ENCODE results near the gene RUNX3.

RUNX3 gene

GRCh38 chr1:24963943-24964693 lies 34.0 kb upstream of the RUNX3 start:
- DNase-seq: peak in 2 of 10 donors; percentile 70 to 75

GRCh38 chr1:24963099-24963872 lies 33.2 kb upstream of the RUNX3 start:
- DNase-seq: peak in 2 of 10 donors; percentile 67 to 75
- intact Hi-C loops (cut with DNase I): no loop called here

More at GRCh38 chr1:24963943-24964693, 34.0 kb upstream of the RUNX3 start:
- intact Hi-C loops (cut with DNase I): no loop called here

GRCh38 chr1:24961961-24962861 lies 32.1 kb upstream of the RUNX3 start:
- peak in 3 of 10 donors; percentile 57 to 70 (median 66) for DNase-seq
- intact Hi-C loops (cut with DNase I): no loop called here

- intact Hi-C loops (cut with DNase I): no loop called here
- peak in 3 of 10 donors; percentile 13 to 47 (median 40) for DNase-seq
Observed at GRCh38 chr1:24961334-24961733, 31.3 kb upstream of the RUNX3 start.

DNA sequence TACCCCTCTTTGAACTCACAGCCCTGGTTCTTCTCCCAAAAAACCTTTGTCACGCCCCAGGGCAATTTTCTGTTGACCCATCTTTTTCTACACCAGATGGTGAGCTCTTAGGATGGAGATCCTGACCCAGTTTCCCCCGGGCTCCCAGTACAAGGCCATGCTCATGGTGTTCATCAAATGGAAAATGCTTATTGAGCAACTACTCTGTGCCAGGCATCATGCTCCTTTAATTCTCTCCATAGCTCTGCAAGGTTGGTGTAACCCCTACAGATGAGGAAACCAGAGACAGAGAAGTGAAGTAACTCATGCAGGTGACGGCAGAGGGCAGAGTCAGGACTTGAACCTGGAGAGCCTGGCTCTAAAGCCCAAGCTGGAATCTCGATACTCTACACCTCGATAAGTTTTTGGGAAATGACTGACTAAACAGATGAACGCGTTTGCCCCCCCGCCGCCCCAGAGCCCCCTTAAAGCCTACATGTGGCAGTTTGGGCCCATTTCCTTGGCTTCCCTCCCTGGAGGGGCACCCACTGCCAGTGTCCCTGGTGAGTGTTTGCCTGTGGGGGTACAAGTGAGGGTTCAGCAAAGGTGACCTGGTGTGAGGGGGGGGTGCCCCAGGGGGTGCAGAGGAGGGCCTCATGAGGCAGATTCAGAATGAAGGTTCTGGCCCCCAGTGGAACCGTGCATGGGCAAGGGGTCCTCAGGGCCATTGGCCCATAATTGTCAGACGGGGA lies 30.2 kb upstream of the RUNX3 start:
- peak in 3 of 10 donors; percentile 11 to 52 (median 24) for DNase-seq
- intact Hi-C loops (cut with DNase I): no loop called here

GRCh38 chr1:24959623-24959975 lies 29.5 kb upstream of the RUNX3 start:
- intact Hi-C loops (cut with DNase I): no loop called here
- peak in 2 of 10 donors; percentile 37 to 53 for DNase-seq

- intact Hi-C loops (cut with DNase I): no loop called here
- DNase-seq: peak in 3 of 10 donors; percentile 56 to 64 (median 59)
Observed at GRCh38 chr1:24958766-24959622, 28.9 kb upstream of the RUNX3 start.

DNA sequence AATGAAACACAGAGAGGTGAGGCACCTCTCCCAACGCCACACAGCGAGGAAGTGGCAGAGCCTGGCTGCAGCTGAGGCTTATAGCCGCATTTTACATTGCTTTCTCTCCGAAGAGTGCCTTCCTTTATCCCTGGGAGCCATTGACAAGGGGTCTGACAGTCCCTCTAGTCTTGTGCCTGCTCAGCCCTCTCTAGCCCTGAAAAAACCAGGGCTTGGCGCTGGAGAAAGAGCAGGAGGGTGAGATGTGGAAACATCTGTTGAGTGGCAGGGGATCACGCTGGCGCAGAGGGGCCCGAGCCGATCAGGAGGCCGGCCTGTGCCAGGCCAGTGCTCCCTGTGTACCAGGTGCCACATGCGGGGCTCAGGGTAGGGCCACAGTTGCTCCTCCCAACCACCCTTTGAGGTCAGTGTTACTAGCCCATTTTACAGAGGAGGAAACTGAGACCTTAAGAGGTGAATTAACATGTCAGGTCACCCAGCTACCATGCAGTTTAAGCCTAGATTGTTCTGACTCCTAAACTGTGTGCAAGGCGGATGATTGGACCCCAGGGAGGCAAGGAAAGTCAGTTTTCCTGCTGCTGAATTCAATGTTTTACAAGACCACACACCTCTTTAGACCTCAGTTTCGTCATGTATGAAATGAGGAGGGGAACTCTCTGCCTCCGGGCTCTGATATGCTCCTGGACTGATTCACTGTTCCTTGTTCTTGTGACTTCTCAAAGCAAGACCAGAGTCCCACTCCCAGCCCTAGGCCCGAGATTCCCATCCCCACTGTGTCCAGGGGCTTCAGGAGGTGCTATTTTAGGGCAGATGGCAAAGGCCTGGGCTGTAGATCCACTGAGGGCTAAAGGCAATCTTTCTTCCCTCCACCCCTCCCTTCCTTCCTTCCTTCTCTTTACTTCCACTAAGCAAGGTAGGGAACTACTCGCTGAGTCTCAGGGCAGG lies 28.0 kb upstream of the RUNX3 start:
- intact Hi-C loops (cut with DNase I): no loop called here
- peak in 3 of 10 donors; percentile 33 to 74 (median 56) for DNase-seq

- peak in 3 of 10 donors; percentile 27 to 74 (median 28) for DNase-seq
- intact Hi-C loops (cut with DNase I): no loop called here
Observed at GRCh38 chr1:24957016-24957807, 27.1 kb upstream of the RUNX3 start.

DNA sequence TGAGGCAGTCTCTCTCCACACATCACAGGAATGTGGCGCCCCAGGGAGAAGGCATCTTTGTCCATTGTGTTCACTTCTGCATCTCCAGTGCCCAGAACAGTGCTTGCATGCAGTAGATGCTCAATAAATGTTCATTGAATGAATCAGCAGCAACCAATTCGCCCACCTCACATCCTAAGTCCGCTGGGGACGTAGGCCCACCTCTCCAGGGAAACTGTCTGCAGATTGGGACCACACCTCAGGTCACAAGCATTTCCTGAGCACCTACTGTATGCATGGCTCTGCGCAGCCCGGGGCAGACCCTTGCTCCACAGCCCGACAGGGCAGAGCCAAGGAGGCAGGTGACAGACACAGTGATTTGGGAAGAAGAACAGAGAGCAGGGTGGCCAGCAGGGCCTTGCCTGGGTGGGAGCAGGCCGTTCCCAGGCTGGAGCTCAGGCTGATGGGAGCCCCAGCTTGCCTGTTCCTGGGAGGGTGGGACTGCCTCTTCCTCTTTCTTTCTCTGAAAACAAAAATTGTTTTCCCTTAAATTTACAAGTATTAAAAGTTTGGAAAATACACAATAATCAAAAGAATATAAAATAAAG lies 25.8 kb upstream of the RUNX3 start:
- intact Hi-C loops (cut with DNase I): no loop called here
- DNase-seq: peak in 3 of 10 donors; percentile 21 to 64 (median 36)

GRCh38 chr1:24955161-24955560 lies 25.1 kb upstream of the RUNX3 start:
- intact Hi-C loops (cut with DNase I): no loop called here
- DNase-seq: peak in 2 of 10 donors; percentile 1 to 62

- peak in 3 of 10 donors; percentile 37 to 67 (median 52) for DNase-seq
- intact Hi-C loops (cut with DNase I): no loop called here
Observed at GRCh38 chr1:24954631-24955030, 24.6 kb upstream of the RUNX3 start.

DNA sequence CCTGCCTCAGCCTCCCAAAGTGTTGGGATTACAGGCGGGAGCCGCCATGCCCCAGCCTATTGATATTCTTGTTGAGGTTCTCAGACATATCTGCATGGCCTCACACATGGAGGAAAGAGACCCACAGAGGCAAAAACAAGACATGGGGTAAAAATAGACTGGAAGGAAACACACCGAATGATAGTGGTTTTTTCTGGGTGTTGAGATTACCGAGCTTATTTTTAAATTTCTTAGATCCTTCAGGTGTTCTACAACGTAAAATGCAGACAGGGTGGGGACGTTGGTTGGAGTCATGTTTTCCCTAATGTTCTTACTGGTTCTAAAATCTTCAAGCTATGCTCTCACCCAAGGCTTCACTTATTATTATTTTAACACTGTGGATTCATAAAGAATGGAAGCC lies 23.9 kb upstream of the RUNX3 start:
- no peak for DNase-seq

DNA sequence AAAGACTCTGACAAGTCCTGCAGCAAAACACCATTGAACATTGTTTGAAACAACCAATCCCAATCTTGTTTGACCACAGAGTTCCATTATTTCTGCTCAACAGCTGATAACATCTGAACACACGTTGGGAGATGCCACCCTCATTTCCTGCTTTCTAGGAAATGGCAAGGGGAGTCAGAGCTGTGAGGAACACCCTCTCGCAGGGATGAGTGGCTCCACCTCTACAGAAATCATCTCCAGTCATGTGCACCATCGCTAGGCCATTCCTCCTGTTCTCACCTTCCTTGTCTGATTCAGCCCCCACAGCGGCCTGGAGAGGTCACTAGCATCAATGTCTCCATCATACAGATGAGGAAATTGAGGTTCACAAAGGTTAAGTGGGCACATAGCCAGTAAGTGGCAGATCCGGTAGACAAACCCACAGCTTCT lies 22.4 kb upstream of the RUNX3 start:
- intact Hi-C loops (cut with DNase I): no loop called here

More for the DNA sequence above, 23.9 kb upstream of the RUNX3 start:
- intact Hi-C loops (cut with DNase I): no loop called here

GRCh38 chr1:24951810-24952412 lies 21.8 kb upstream of the RUNX3 start:
- intact Hi-C loops (cut with DNase I): no loop called here

More for the DNA sequence above, 22.4 kb upstream of the RUNX3 start:
- peak in 1 of 10 donors; percentile 34 for DNase-seq

GRCh38 chr1:24951337-24951736 lies 21.3 kb upstream of the RUNX3 start:
- peak in 2 of 10 donors; percentile 5 to 38 for DNase-seq

More at GRCh38 chr1:24951810-24952412, 21.8 kb upstream of the RUNX3 start:
- peak in 1 of 10 donors; percentile 2 for DNase-seq

More at GRCh38 chr1:24951337-24951736, 21.3 kb upstream of the RUNX3 start:
- intact Hi-C loops (cut with DNase I): no loop called here
